H7 (cell line): ENCODE data around the gene GRAMD1A. TPM values are rescaled to one million over a fixed set of nuclear protein-coding genes. Genes with fewer than 3 reads are reported as not detected.

Experiments
- total RNA-seq: library from RNA; depleted of rRNA; stranded (reverse); fragments of >200 nt; shearing (Covaris generic); gene quantifications from 2 replicates; pipeline ENCODE4 v1.2.3, GENCODE V29; 2014; rRNA removed

GRAMD1A gene
- total RNA-seq, 1 experiment from 2014 or later = 110 TPM

Other genes with a start within 250 kb of the GRAMD1A start
- 3.6 and 7.6 TPM in 2 replicates for gene ZNF599, start 227.1 kb upstream of the GRAMD1A start, total RNA-seq
- 6.3 and 8.9 TPM in 2 replicates for gene ZNF30, start 73.4 kb upstream of the GRAMD1A start, total RNA-seq
- gene ZNF792, start 36.1 kb upstream of the GRAMD1A start, total RNA-seq = 16.7 and 18.0 TPM in 2 replicates
- gene SCN1B, start 30.1 kb downstream of the GRAMD1A start, total RNA-seq = 8.1 and 8.9 TPM in 2 replicates
- 6.1 and 13.9 TPM in 2 replicates for gene HPN, start 41.4 kb downstream of the GRAMD1A start, total RNA-seq
- not detected in 2 replicates for gene FXYD3, start 115.5 kb downstream of the GRAMD1A start, total RNA-seq
- 2.9 and 10.4 TPM in 2 replicates for gene LGI4, start 134.7 kb downstream of the GRAMD1A start, total RNA-seq
- 5.0 and 6.1 TPM in 2 replicates for gene FXYD1, start 138.5 kb downstream of the GRAMD1A start, total RNA-seq
- 1.3 and 1.8 TPM in 2 replicates for gene FXYD7, start 142.9 kb downstream of the GRAMD1A start, total RNA-seq
- 101 and 115 TPM in 2 replicates for gene FXYD5, start 154.4 kb downstream of the GRAMD1A start, total RNA-seq
- gene FAM187B, start 228.4 kb downstream of the GRAMD1A start, total RNA-seq = not detected in 2 replicates
- 128 and 134 TPM in 2 replicates for gene LSR, start 248.7 kb downstream of the GRAMD1A start, total RNA-seq